AG09309 (cell line): ENCODE data around the gene BTBD9.

Experiments
- DNase-seq: peaks from one replicate; pipeline ENCODE4 v3.0.0-alpha.2; 2010; ENCODE audit warnings: low read depth
- H3K4me3 ChIP-seq: 2 replicates; pipeline ENCODE4 v1.5.1; 2011; ENCODE audit warnings: mild to moderate bottlenecking, low read depth, low read length, moderate library complexity; ENCODE audit not compliant: control insufficient read depth
- CTCF ChIP-seq: IDR thresholded peaks from 2 replicates; pipeline ENCODE4 v1.5.1; 2011; ENCODE audit warnings: mild to moderate bottlenecking, low read depth, low read length, inconsistent platforms; ENCODE audit not compliant: insufficient read depth, control insufficient read depth; ENCODE audit errors: missing control alignments

Gene BTBD9

GRCh38 chr6:38158762-38159350 is 480.9 kb downstream of the BTBD9 start:
- DNase-seq, result no peak
- no peak overlapping the region for H3K4me3 ChIP-seq
- TF ChIP-seq CTCF, result no peak

- no peak overlapping the region for H3K4me3 ChIP-seq
- TF ChIP-seq CTCF, result no peak
- no peak for DNase-seq
Observed at GRCh38 chr6:38157905-38158304, 481.8 kb downstream of the BTBD9 start.

GRCh38 chr6:38156818-38157565 is 482.7 kb downstream of the BTBD9 start:
- H3K4me3 ChIP-seq, result no peak overlapping the region
- no peak for DNase-seq
- TF ChIP-seq CTCF, result no peak

GRCh38 chr6:38155621-38156204 is 484.0 kb downstream of the BTBD9 start:
- H3K4me3 ChIP-seq, result no peak overlapping the region
- TF ChIP-seq CTCF, result no peak
- no peak for DNase-seq

- no peak for TF ChIP-seq CTCF
- no peak for DNase-seq
- H3K4me3 ChIP-seq, result no peak overlapping the region
Observed at GRCh38 chr6:38155144-38155543, 484.6 kb downstream of the BTBD9 start.

GRCh38 chr6:38154731-38155130 is 485.0 kb downstream of the BTBD9 start:
- no peak for DNase-seq
- TF ChIP-seq CTCF, result no peak
- H3K4me3 ChIP-seq, result no peak overlapping the region
